Left hindlimb (tissue), 1 donor: Measurements from ENCODE around the gene CENPT.
"Not testable (repeated sequence)": the region's sequence is repeated elsewhere in the genome, so short reads cannot be mapped to it uniquely, and the experiment has no call there.

Source experiments
- DNase-seq: peaks from one replicate; pipeline ENCODE4 v3.0.0-alpha.2; 2018

The CENPT gene

GRCh38 chr16:67874372-67874771, 26.9 kb upstream of the CENPT start:
- DNase-seq, result no peak

- no peak for DNase-seq
These were observed 26.2 kb upstream of the CENPT start for GRCh38 chr16:67873435-67874370.

GRCh38 chr16:67872631-67873434, 25.3 kb upstream of the CENPT start, which contains the start of gene EDC4:
Gene EDC4 (plus strand): TSS chr16:67873052. CDS start chr16:67873262, 210 bp downstream.
- peak; percentile 85 for DNase-seq

- no peak for DNase-seq
These were observed 24.7 kb upstream of the CENPT start for GRCh38 chr16:67872131-67872630.

- no peak for DNase-seq
These were observed 23.8 kb upstream of the CENPT start for GRCh38 chr16:67871256-67871655.

- no peak for DNase-seq
These were observed 22.2 kb upstream of the CENPT start for GRCh38 chr16:67869653-67870052.

GRCh38 chr16:67868290-67868689, 20.8 kb upstream of the CENPT start:
- DNase-seq, result no peak

- DNase-seq, result no peak
These were observed 17.8 kb upstream of the CENPT start for GRCh38 chr16:67865318-67865717.

- DNase-seq, result no peak
These were observed 17.1 kb upstream of the CENPT start for GRCh38 chr16:67864594-67864993.

- DNase-seq, result not testable (repeated sequence)
These were observed 16.6 kb upstream of the CENPT start for GRCh38 chr16:67864044-67864443.

- DNase-seq, result peak; percentile 64
These were observed 15.4 kb upstream of the CENPT start for GRCh38 chr16:67862623-67863583.

GRCh38 chr16:67861877-67862276, 14.4 kb upstream of the CENPT start:
- DNase-seq, result no peak

GRCh38 chr16:67860589-67861398, 13.3 kb upstream of the CENPT start:
- DNase-seq, result no peak

GRCh38 chr16:67858500-67858899, 11.0 kb upstream of the CENPT start:
- DNase-seq, result no peak

GRCh38 chr16:67857547-67858233, 10.2 kb upstream of the CENPT start:
- DNase-seq, result no peak

- DNase-seq, result no peak
These were observed 9.5 kb upstream of the CENPT start for GRCh38 chr16:67856927-67857546.

GRCh38 chr16:67855789-67856188, 8.3 kb upstream of the CENPT start:
- DNase-seq, result no peak

- no peak for DNase-seq
These were observed 6.2 kb upstream of the CENPT start for GRCh38 chr16:67853670-67854069.

- no peak for DNase-seq
These were observed 625 bp upstream of the CENPT start for GRCh38 chr16:67848118-67848517.
